ENCODE results near the gene STX3.

The STX3 gene

DNA sequence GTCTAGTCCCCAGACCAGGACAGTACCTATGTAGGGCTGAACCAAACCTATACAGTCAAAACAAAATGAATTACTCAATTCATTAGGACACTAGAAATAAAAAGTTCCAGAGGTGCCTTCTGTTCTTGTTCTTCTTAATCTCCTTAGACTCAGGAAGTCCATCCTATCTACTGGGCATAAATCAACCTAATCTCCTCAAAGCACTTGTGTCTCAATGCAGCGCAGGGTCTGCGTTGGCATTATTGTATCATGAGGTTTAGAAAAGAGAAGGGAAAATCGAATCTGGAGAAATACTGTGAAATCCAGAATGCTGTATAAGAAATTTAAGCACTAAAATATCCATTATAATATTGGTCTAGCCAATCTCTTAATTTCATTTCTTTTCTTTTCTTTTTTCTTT lies 39.1 kb upstream of the STX3 start:
- DNase-seq (ENCODE audit: low read depth) = no peak
- H3K4me3 ChIP-seq (ENCODE audit: control insufficient read depth, low read depth, low read length) = no peak overlapping the region
- TF ChIP-seq, protein P1, sequence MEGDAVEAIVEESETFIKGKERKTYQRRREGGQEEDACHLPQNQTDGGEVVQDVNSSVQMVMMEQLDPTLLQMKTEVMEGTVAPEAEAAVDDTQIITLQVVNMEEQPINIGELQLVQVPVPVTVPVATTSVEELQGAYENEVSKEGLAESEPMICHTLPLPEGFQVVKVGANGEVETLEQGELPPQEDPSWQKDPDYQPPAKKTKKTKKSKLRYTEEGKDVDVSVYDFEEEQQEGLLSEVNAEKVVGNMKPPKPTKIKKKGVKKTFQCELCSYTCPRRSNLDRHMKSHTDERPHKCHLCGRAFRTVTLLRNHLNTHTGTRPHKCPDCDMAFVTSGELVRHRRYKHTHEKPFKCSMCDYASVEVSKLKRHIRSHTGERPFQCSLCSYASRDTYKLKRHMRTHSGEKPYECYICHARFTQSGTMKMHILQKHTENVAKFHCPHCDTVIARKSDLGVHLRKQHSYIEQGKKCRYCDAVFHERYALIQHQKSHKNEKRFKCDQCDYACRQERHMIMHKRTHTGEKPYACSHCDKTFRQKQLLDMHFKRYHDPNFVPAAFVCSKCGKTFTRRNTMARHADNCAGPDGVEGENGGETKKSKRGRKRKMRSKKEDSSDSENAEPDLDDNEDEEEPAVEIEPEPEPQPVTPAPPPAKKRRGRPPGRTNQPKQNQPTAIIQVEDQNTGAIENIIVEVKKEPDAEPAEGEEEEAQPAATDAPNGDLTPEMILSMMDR (IDR thresholded peaks at IDR 0.05; ENCODE audit: control insufficient read depth, insufficient read depth, low read depth, low read length, missing control alignments) = no peak

DNA sequence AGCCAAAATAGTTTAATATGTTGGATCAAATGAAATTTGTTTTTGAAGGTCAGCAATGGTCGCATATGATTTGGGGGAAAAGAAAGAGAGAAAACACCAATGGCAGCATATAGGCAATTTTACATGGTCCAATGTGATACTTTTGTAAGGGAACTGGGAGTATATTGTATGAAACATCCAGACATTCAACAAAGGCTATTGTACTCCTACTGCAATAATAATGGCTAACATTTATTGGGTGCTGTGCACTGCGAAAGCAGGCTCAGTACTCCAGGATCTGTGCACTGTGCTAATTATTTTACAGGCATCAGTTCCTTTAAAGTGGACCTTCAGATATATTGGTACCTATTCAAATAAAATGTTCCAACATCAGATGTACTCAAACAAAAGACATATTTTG lies 35.6 kb upstream of the STX3 start:
- TF ChIP-seq, protein P1 (IDR thresholded peaks at IDR 0.05; ENCODE audit: control insufficient read depth, insufficient read depth, low read depth, low read length, missing control alignments) = no peak
- DNase-seq (ENCODE audit: low read depth) = no peak

DNA sequence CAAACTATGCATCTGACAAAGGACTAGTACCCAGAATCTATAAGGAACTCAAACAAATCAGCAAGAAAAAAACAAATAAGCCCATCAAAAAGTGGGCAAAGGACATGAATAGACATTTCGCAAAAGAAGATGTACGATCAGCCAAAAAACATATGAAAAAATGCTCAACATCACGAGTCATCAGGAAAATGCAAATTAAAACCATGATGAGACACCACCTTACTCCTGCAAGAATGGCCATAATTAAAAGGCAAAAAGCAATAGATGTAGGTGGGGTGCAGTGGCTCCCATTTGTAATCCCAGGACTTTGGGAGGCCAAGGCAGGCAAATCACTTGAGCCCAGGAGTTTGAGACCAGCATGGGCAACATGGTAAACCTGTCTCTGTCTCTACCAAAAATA lies 31.1 kb upstream of the STX3 start:
- TF ChIP-seq, protein P1 (IDR thresholded peaks at IDR 0.05; ENCODE audit: control insufficient read depth, insufficient read depth, low read depth, low read length, missing control alignments) = no peak
- H3K4me3 ChIP-seq (ENCODE audit: control insufficient read depth, low read depth, low read length) = no peak overlapping the region
- no peak for DNase-seq (ENCODE audit: low read depth)

More for the DNA sequence above, 35.6 kb upstream of the STX3 start:
- no peak overlapping the region for H3K4me3 ChIP-seq (ENCODE audit: control insufficient read depth, low read depth, low read length)

DNA sequence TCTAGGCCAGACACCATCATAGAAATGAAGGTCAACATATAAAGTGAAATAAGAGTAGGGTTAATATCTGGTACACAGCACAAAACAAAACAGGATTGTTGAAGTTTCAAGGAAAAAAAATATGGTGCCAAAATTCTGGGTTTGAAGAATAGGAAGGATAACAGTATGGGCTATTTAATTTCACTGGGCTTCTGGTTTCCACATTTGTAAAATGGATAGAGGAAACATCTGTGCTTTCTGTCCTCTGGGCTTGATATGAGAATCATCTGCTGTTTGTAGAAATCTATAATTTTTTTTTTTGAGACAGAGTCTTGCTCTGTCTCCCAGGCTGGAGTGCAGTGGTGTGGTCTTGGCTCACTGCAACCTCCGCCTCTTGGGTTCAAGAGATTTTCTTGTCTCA lies 27.8 kb upstream of the STX3 start:
- DNase-seq (ENCODE audit: low read depth) = no peak
- TF ChIP-seq, protein P1 (IDR thresholded peaks at IDR 0.05; ENCODE audit: control insufficient read depth, insufficient read depth, low read depth, low read length, missing control alignments) = no peak
- H3K4me3 ChIP-seq (ENCODE audit: control insufficient read depth, low read depth, low read length) = no peak overlapping the region

DNA sequence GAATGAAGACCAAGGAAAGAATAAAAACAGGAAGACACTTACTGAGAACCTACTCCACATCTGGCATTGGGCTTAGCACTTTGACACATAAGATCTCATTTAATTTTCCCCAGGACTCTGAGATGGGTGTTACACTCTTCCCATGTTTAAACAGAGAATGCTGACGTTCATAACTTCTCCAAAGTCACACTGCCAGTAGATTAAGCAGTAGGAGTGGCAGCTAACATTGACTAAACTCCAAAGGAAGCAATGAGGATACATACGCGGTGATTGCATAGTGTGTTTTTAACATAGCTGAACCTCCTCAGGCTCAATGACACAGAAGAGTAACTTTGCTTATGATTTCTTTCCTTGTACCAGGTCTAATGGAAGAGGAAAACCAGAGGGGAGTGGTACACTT lies 27.0 kb upstream of the STX3 start:
- DNase-seq (ENCODE audit: low read depth) = no peak
- no peak overlapping the region for H3K4me3 ChIP-seq (ENCODE audit: control insufficient read depth, low read depth, low read length)
- TF ChIP-seq, protein P1 (IDR thresholded peaks at IDR 0.05; ENCODE audit: control insufficient read depth, insufficient read depth, low read depth, low read length, missing control alignments) = no peak

DNA sequence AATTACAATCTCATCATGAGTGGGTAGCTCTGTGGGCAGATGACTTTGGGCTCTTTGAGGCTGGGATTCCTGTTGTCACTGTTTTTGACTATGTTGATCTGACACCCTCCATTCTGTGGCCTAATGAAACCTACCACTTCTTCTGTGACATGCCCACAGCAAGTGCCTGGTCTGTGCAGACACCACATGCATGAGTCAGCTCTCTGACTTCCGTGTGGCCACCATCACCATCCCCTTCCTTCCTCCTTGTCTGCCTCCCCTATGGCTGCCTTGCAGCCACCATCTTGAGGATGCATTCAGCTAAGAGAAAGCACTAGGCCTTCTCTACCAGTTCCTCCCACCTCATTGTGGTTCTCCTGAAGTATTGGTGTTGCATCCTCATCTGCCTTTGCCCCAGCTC lies 26.3 kb upstream of the STX3 start:
- no peak for DNase-seq (ENCODE audit: low read depth)
- TF ChIP-seq, protein P1 (IDR thresholded peaks at IDR 0.05; ENCODE audit: control insufficient read depth, insufficient read depth, low read depth, low read length, missing control alignments) = no peak
- no peak overlapping the region for H3K4me3 ChIP-seq (ENCODE audit: control insufficient read depth, low read depth, low read length)

DNA sequence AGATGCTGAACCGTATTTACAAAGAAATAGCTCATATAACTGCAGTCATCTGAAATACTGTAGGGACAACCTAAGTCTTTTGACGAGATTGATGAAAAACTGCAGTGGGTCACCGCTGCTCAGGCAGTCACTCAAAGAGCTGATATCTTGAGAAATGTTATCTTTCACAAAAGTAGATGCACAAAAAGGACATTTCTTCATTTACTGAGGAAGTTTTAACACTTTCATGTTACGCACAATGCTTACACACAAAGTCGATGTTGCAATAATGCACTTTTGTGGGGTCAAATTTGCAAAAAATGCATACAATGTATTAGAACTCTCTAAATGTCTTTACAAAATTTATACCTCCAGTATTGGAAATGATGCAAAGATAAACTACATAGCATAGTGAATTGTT lies 25.3 kb upstream of the STX3 start:
- no peak for DNase-seq (ENCODE audit: low read depth)

More for the DNA sequence above, 25.3 kb upstream of the STX3 start:
- H3K4me3 ChIP-seq (ENCODE audit: control insufficient read depth, low read depth, low read length) = no peak overlapping the region
- TF ChIP-seq, protein P1 (IDR thresholded peaks at IDR 0.05; ENCODE audit: control insufficient read depth, insufficient read depth, low read depth, low read length, missing control alignments) = no peak
